SKM-1 (cell line): Measurements from ENCODE around the gene ITSN1.

Source experiments
- DNase-seq: peaks from one replicate; lab custom pipeline; 2025; ENCODE audit not compliant: unreplicated experiment; lab: John Stamatoyannopoulos, UW

ITSN1 gene

DNA sequence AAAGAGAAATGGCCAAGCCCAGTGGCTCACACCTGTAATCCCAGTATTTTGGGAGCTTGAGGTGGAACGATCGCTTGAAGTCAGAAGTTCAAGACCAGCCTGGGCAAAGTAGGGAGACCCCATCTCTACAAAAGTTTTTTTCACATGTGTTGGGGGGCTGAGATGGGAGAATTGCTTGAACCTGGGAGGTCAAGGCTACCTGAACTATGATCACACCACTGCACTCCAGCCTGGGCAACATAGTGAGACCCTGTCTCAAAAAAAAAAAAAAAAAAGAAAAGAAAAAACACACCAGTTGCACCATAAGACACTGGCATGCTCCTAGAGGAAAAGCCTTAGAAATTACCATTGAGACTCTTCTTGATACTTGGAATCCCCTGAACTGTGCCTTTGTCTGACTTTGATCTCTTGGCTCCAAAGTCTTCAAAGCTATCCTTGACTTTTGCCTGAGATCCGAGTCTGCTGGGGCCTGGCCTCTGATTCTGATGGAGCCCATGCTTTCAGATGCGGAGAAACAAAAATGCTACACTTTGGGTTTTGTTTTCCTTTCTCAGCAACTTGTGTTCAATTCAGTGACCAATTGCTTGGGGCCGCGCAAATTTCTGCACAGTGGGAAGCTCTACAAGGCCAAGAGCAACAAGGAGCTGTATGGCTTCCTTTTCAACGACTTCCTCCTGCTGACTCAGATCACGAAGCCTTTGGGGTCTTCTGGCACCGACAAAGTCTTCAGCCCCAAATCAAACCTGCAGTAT, 239.6 kb downstream of the ITSN1 start:
- no peak for DNase-seq

DNA sequence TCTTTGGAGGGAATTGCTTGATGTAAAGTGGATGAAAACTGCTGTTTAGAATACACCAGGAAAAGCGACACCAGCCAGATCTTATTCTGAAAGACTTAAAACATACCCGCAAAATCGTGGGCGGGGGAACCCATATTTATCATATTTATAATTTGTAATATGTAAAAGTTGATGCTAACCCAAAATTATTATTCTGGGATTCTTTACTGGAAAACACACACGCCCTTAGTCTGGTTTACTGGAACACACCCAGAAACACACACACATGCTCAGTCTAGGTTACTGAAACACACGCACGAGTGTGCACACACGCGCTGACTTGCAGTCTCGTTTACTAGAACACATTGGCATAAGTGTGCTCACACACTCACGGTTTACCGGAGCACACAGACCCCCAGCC, 240.8 kb downstream of the ITSN1 start:
- no peak for DNase-seq

DNA sequence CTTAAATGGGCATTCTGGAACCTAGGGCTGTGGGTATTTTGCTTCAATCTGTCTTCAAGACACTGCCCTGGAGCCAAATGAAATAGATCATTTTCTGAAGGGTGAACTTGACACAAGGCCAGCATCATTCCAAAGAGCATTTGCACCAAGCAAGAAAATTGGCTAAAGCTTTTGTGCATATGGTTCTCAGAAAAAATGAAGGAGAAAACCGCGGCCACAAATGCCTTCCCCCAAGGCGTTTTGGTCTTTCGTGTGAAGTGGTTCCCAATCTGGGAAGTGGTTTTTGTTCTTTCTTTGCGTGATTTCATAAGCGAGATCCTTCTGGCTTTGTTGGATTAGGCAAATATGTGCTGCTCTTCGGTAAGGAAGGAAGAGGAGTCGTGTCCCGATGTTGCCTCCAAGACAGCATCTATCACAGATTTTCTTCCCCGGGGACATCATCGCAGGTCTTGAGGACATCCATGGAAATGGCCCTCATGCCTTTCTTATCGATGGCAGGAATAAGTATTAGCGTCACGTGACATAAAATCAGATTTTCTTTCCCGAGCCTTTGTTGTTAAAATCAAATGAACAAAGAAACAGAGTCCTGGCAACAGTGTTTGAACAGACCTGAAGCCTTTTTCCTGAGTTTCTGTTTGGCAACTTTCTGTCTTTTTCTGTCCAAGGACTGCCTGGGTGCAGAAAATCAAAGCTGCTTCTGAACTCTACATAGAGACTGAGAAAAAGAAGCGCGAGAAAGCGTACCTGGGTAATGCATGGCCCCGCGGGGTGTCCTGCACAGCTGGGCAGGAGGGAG, 242.3 kb downstream of the ITSN1 start:
- no peak for DNase-seq

DNA sequence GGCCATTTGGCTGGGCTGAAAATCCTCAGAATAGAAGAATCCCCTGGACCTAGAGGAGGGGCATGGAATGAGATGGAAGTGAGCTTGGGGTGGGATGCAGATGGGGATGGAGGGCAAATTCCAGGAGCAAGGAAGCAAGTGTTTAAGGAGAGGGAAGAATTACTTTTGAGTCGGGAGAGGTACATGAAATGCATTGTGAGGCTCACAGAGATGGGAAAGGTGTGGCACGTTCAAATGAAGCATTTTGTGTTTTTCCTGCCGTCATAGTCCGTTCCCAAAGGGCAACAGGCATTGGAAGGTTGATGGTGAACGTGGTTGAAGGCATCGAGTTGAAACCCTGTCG, 242.8 kb downstream of the ITSN1 start:
- DNase-seq: no peak

DNA sequence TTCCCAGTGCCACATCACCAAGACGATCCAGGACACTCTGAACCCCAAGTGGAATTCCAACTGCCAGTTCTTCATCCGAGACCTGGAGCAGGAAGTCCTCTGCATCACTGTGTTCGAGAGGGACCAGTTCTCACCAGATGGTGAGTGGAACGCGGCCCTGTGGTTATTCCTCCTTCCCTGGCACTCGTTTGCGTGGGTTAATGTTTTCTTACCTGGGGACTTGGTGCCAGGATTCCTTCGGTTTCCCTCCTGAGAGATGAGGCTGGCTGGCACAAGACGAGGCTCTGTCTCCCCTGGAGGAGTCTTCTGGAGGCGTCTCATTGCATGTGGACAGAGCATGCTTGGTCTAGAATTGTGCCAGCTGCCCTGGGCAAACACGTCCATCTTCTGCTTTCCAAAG, 244.0 kb downstream of the ITSN1 start:
- DNase-seq: no peak

DNA sequence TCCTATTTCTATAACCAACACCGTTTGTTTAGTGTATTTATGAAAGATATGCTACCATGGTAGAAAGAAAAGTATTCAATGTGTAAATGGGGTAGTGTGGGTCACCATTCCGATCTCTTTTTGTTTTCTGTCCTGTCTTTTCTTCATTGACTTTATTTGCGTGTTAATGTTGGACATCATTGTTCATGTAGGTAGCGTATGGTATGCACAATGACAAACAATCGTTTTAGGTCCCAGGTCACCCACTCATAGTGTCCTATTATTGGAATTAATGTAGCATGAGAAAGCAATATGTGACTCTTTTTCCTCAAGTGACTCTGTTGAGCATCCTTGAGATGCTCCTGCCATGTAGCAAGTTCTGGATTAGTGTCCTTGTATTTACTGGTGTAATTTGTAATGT, 247.9 kb downstream of the ITSN1 start:
- DNase-seq: no peak

DNA sequence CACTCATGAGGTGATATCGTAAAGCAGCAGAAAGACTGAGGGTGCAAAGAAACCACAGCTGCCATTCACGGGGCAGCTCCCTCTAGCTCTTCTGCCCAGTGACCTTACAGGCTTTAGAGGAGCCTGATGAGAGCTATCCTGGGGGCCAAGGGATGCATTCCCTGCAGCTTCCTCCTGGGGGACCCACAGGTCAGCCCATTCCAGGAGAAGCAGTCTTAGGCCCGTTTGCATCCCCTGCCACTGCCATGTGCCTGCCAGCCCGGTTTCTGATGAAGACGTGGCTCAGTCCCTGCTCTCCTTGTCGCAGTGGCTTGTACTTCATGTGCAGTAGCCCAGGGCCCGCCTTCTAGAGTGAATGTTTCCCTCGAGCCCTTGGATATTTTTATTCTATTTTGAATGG, 250.6 kb downstream of the ITSN1 start:
- DNase-seq: no peak

DNA sequence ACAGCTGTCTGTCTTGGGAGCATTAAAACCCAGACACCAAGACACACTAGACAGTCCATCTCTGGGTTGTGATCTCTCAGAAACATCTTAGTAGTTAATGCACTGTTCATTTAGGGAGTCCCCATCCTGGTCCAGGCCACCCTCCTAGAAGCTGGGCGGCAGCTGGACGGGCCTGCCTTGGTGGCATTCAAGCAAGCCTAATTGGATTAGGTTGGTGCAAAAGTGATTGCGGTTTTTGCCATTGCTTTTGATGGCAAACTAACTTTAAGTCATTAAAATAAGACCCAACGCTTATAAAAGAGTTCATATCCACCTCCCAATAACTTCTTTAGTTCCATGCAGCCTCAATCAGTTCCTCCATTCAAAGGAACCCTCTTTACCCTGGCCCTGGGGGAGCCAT, 251.6 kb downstream of the ITSN1 start:
- no peak for DNase-seq

DNA sequence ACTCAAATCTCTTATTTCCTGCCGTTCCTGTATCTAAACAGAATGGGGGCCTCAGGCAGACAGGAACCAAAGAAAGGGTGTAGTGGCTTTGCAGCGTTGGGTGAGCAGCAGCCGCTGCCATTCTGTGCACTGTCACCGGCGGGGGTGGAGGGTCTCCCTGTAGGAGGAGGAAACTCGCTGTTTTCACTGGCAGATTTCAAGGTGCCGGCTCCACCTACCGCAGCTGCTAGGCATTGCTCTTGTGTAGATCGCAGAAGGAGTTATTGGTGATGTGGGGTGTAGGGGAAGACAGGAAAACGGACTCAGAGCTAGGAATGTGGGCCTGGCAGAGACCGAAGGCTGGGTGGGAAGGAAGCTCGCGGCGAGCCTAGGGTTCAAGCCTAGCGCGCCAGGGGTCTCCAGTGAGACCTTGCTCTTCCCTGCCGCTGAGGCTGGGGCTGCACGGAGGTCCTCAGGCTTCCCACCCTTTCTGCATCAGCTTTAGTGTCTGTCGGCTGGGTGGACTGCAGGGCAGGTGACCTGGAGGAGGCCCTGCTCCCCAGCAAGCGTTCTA, 252.5 kb downstream of the ITSN1 start:
- no peak for DNase-seq

DNA sequence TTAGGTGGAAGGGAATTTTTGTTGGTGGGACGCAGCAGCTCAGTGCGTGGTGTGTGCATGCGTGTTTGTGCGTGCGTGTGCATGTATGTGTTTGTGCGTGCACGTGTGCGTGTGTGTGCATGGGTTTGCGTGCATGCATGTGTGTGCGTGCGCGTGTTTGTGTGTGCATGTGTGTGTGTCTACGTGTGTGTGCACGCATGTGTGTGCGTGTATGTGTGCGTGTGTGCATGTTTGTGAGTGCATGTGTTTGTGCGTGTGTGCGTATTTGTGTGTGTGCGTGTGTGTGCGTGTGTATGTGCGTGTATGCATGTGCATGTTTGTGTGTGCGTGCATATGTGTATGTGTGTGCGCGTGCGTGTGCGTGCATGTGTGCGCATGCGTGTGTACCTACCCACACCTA, 253.1 kb downstream of the ITSN1 start:
- no peak for DNase-seq

DNA sequence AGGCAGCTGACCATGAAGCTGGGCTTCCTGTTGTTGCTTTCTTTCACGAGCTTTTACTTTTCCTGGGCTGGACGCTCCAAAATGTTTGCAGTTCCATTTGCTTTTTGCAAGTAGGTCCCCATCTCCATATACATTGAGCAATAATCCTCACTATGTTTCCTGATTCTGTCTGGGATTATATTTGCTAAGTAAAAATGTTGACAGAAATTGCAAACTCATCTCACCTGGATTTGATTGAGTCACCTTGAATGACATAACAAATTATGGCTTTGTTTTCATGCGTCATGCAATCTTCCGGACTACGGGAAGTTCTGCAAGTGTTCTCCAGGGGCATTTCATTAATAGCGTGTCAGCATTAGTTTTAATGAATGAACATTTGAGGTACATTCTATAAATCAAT, 254.4 kb downstream of the ITSN1 start:
- no peak for DNase-seq

DNA sequence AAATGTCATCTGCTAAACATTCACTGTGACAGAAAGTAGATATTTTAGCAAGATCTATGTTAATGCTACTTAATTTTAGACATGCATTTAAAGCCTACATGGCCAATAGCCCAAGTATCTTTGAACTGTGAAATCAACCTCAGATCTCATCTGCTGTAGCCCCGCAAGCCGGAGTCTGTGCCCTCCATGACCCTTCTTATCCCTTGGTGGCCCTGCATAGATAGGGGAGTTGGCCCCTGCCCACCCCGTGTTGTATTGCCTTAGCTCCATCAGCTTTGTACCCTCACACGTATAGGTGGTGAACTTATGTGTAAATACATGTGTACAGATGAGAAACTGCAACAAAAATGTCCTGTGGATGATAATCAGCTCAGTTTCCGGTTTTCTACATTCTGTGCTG, 254.8 kb downstream of the ITSN1 start:
- DNase-seq: no peak

DNA sequence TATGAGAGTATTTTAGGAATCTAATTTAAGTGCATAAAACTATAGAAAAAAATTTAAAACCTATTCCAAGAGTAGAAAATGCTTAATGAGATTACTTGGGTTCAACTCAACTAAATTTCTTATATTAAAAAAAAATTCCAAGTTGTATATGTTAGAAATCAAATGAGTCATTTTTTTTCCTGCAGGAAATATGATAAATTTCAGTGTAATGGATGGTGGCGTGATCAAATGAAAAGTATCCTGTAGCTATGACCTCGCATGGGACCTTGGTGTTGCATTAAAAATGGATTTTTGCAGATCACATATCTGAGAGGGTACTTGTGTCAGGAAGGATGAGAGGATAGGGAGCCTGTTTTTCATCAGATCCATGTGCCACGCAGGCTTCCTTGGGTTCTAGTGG, 255.4 kb downstream of the ITSN1 start:
- no peak for DNase-seq

DNA sequence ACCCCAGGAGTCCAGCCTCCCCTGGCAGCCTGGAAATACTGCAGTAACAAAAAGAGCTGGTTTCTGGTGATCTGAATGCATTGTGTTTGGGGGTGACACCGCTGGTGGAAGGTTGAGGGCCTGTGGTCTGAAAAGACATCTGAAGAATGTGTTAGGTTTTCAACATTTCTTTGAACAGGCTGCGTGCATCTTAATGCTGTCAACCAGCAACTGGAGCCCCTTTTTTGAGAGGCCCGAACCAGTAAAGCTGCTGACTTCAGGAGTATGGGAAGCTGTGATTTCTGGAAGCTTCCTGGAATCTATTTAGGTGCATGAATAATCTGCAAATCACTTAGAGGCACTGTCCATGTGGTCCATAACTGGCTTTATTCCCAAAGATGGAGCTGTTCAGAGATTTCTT, 256.3 kb downstream of the ITSN1 start:
- DNase-seq: no peak

DNA sequence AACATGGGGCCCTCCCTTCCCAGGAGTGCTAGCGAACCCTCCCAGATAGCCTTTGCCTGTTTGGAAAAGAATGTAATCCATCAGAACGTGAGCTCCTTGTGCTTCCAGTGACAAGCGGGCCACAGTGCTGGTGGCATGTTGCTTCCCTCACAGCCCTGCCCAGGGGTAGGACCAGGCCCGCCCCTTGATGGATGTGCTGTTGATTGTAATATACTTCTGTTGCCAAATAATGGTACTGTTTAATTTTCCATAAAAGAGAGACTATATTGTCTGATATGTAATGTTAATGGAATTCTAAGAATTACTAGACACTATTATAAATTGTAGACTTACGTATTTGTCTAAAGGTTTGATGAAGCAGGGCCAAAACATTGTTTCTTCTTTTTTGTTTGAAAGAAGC, 256.9 kb downstream of the ITSN1 start:
- no peak for DNase-seq

DNA sequence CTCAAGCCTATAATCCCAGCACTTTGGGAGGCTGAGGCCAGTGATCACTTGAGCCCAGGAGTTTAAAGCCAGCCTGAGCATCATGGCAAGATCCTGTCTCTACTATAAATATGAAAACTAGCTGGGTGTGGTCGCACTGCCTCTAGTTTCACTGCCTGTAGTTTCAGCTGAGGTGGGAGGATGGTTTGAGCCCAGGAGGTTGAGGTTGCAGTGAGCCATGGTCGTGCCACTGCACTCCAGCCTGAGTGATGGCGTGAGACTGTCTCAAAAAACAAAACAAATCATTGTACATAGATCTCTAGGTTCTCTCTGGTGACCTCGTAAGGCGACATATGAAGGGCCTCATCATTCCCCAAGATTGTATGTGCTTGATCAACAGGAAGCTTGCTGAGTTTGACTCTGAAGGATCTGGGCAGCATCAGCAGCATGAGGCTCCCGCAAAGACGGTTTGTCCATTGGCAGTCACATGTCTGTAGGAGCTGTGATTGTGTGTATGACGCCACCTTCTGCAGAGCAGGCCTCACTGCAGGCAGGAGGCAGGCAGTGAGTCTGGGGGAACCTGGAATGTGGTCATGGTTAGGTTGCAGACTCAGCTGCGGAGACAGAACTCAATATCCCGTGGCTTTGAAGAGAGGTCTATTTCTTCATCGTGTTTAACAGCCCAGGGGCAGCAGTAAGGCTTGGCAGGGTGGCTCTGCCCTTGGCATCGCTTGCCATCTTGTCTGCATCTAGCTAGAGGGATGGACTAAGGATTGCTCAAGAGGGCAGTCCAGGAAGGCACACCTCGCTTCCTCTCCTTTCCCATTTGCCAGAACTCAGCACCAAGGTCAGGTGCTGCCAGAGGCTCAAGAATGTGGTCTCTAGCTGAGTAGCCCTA, 259.3 kb downstream of the ITSN1 start:
- DNase-seq: no peak

DNA sequence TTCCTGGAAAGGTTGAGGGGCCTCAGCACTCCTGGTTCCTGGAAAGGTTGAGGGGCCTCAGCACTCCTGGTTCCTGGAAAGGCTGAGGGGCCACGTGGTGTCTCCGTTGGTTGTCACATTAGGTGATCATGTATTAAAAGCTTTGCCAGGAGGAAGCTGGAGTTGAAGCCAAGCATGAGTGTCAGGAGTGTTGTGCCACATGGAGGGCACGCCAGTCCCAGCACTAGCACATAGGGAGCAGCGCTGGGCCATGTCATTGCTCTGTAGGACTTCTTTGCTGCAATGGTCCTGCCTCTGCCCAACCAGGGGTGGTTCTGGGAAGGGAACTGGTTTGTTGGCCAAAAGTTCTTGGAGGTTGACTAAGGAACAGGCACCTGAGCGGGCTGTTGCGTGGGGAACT, 260.0 kb downstream of the ITSN1 start:
- DNase-seq: no peak

DNA sequence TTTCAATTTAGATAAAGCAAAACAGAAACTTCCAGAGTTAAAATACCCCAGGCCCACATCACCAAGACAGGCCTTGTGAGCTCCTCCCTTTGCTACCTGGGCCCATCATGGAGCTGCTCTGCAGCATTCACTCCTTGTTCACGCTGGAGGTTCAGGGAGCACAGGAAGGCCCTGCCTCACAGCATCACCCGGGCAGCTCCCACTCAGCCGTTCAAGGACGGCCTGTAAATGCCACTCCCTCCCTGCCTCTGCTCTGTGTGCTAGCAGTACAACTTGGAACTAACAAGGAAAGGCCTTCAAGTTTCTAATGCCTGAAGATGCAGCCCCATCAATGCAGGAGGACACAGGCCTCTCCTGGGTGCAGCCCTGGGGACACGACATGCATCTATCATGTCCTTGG, 261.7 kb downstream of the ITSN1 start:
- no peak for DNase-seq

DNA sequence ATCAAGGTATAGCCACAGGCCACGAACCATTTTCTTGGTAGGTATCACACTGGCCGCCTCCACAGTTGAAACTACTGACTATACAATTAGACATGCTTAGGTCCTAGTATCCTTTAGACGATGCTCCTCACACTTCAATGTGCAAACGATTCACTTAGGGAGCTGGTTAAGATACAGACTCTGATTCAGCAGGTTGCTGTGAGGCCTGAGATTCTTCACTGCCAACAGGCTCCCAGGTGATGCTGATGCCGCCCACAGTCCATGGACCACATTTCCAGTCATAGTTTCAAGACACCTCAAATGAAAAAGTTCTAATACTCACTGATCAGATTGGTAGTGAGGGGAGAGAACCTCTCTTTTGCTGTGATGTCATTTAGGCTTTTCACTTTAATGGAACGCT, 266.5 kb downstream of the ITSN1 start:
- no peak for DNase-seq

DNA sequence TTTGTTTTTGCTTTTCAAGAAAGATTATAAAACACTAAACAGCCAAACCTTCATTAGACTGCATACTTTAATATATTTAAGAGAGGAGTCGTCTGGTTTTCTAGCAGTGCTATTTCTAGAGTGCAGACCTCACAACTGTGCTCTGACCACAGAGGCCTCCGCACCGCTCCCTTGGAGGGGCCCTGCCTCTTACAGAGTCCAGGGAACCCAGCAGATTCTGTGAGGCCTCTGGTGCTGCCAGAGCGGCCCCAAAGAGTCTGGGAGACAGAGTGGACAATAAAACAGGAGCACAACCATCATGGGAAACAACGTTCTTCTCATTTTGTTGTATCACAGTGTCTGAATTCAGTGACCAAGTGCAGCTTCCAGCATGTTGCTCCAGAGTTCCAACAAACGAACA, 267.5 kb downstream of the ITSN1 start:
- no peak for DNase-seq

DNA sequence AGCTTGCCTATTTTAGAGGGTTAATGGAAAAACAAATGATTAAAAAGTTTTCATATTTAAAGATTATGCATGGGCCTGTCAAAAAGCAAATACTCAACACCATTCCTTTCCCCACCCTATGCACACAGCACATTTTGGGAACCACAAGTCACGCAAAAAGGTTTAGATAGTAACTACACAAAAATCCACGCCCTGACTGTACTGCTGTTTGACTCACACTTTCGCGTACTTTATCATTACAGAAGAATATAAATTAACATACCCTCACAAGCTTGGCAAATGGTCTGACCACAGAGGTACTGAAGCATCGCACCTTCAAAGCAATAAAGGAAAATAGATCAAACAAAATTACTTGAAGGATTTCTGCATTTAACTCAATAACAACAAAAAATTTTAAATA, 271.9 kb downstream of the ITSN1 start:
- DNase-seq: no peak
